Skeletal muscle satellite cell (primary cell): ENCODE results near the gene HNRNPAB.
"Not testable (repeated sequence)": the region's sequence is repeated elsewhere in the genome, so short reads cannot be mapped to it uniquely, and the experiment has no call there.

ENCODE experiments used
- H3K27me3 ChIP-seq: 2 replicates; pipeline ENCODE4 v1.7.0; 2013; ENCODE audit warnings: low read length; ENCODE audit not compliant: control insufficient read depth, insufficient read depth
- H3K36me3 ChIP-seq: 2 replicates; pipeline ENCODE4 v1.7.0; 2013; ENCODE audit warnings: mild to moderate bottlenecking, control low read depth, low read length; ENCODE audit not compliant: insufficient read depth
- H3K4me1 ChIP-seq: 2 replicates; pipeline ENCODE4 v1.7.0; 2013; ENCODE audit warnings: low read length; ENCODE audit not compliant: control insufficient read depth, insufficient read depth
- H3K4me2 ChIP-seq: 2 replicates; pipeline ENCODE4 v1.7.0; 2013; ENCODE audit warnings: mild to moderate bottlenecking, low read length
- H3K4me3 ChIP-seq: 2 replicates; pipeline ENCODE4 v1.7.0; 2013; ENCODE audit warnings: low read length
- H3K9ac ChIP-seq: 2 replicates; pipeline ENCODE4 v1.7.0; 2013; ENCODE audit warnings: mild to moderate bottlenecking, low read depth, low read length, moderate library complexity
- H3K9me3 ChIP-seq: replicated peaks from 2 replicates; pipeline ENCODE4 v1.7.0; 2013; ENCODE audit warnings: mild to moderate bottlenecking, control low read depth, low read length

The HNRNPAB gene

GRCh38 chr5:178182158-178182876, 22.0 kb upstream of the HNRNPAB start:
- H3K9ac ChIP-seq, result no peak overlapping the region
- H3K9me3 ChIP-seq, result peaks cover 4% of the 10 kb centered on the region
- H3K27me3 ChIP-seq, result peaks cover 17% of the 10 kb centered on the region
- H3K4me1 ChIP-seq, result no peaks in the 10 kb centered on the region
- no peak overlapping the region for H3K4me3 ChIP-seq
- no peak overlapping the region for H3K4me2 ChIP-seq
- H3K36me3 ChIP-seq, result no peaks in the 10 kb centered on the region

- Histone ChIP-seq H3K4me3 (no peak overlapping the region), H3K4me2 (no peak overlapping the region), H3K9me3 (no peaks in the 10 kb centered on the region), H3K27me3 (peaks cover 11% of the 10 kb centered on the region), H3K36me3 (no peaks in the 10 kb centered on the region), H3K9ac (no peak overlapping the region), H3K4me1 (no peaks in the 10 kb centered on the region)
Measured at GRCh38 chr5:178186427-178186826, 17.9 kb upstream of the HNRNPAB start.

GRCh38 chr5:178187014-178187413, 17.3 kb upstream of the HNRNPAB start, which contains the start of gene GMCL2:
TSS of gene GMCL2 (minus strand) at chr5:178187371. CDS start at chr5:178187299, 72 bp downstream.
- Histone ChIP-seq H3K4me2 (no peak within 1 kb of the TSS), H3K4me1 (no peaks in the 10 kb centered on the region), H3K36me3 (no peaks in the 10 kb centered on the region), H3K4me3 (no peak within 1 kb of the TSS), H3K27me3 (peaks cover 12% of the 10 kb centered on the region), H3K9ac (no peak within 1 kb of the TSS), H3K9me3 (no peaks in the 10 kb centered on the region)

- H3K9me3 ChIP-seq, result no peaks in the 10 kb centered on the region
- H3K4me3 ChIP-seq, result no peak overlapping the region
- H3K27me3 ChIP-seq, result peaks cover 26% of the 10 kb centered on the region
- no peak overlapping the region for H3K4me2 ChIP-seq
- H3K36me3 ChIP-seq, result no peaks in the 10 kb centered on the region
- no peaks in the 10 kb centered on the region for H3K4me1 ChIP-seq
- H3K9ac ChIP-seq, result no peak overlapping the region
Measured at GRCh38 chr5:178189433-178189832, 14.9 kb upstream of the HNRNPAB start.

- H3K4me3 ChIP-seq, result no peak overlapping the region
- H3K4me1 ChIP-seq, result no peaks in the 10 kb centered on the region
- no peak overlapping the region for H3K9ac ChIP-seq
- H3K36me3 ChIP-seq, result no peaks in the 10 kb centered on the region
- H3K27me3 ChIP-seq, result peaks cover 33% of the 10 kb centered on the region
- no peaks in the 10 kb centered on the region for H3K9me3 ChIP-seq
- H3K4me2 ChIP-seq, result no peak overlapping the region
Measured at GRCh38 chr5:178191661-178192060, 12.7 kb upstream of the HNRNPAB start.

GRCh38 chr5:178192244-178192643, 12.1 kb upstream of the HNRNPAB start:
- no peaks in the 10 kb centered on the region for H3K4me1 ChIP-seq
- no peaks in the 10 kb centered on the region for H3K36me3 ChIP-seq
- H3K4me3 ChIP-seq, result no peak overlapping the region
- H3K9ac ChIP-seq, result no peak overlapping the region
- peaks cover 33% of the 10 kb centered on the region for H3K27me3 ChIP-seq
- H3K4me2 ChIP-seq, result no peak overlapping the region
- H3K9me3 ChIP-seq, result no peaks in the 10 kb centered on the region

- no peaks in the 10 kb centered on the region for H3K36me3 ChIP-seq
- H3K27me3 ChIP-seq, result peaks cover 33% of the 10 kb centered on the region
- H3K4me3 ChIP-seq, result no peak overlapping the region
- no peaks in the 10 kb centered on the region for H3K4me1 ChIP-seq
- no peaks in the 10 kb centered on the region for H3K9me3 ChIP-seq
- H3K4me2 ChIP-seq, result no peak overlapping the region
- no peak overlapping the region for H3K9ac ChIP-seq
Measured at GRCh38 chr5:178192787-178193186, 11.5 kb upstream of the HNRNPAB start.

GRCh38 chr5:178193251-178193809, 11.0 kb upstream of the HNRNPAB start:
- H3K27me3 ChIP-seq, result peaks cover 33% of the 10 kb centered on the region
- no peak overlapping the region for H3K4me3 ChIP-seq
- H3K9me3 ChIP-seq, result no peaks in the 10 kb centered on the region
- no peaks in the 10 kb centered on the region for H3K4me1 ChIP-seq
- H3K36me3 ChIP-seq, result no peaks in the 10 kb centered on the region
- H3K4me2 ChIP-seq, result no peak overlapping the region
- H3K9ac ChIP-seq, result no peak overlapping the region

- Histone ChIP-seq H3K9me3 (no peaks in the 10 kb centered on the region), H3K27me3 (peaks cover 33% of the 10 kb centered on the region)
Measured at GRCh38 chr5:178194026-178194425, 10.3 kb upstream of the HNRNPAB start.

GRCh38 chr5:178196281-178196812, 8.0 kb upstream of the HNRNPAB start:
- no peak overlapping the region for H3K4me2 ChIP-seq
- H3K4me3 ChIP-seq, result no peak overlapping the region
- no peaks in the 10 kb centered on the region for H3K9me3 ChIP-seq
- H3K27me3 ChIP-seq, result peaks cover 33% of the 10 kb centered on the region
- no peaks in the 10 kb centered on the region for H3K36me3 ChIP-seq
- H3K9ac ChIP-seq, result no peak overlapping the region
- no peaks in the 10 kb centered on the region for H3K4me1 ChIP-seq

More at GRCh38 chr5:178194026-178194425, 10.3 kb upstream of the HNRNPAB start:
- H3K36me3 ChIP-seq, result no peaks in the 10 kb centered on the region
- no peak overlapping the region for H3K9ac ChIP-seq
- no peak overlapping the region for H3K4me3 ChIP-seq
- H3K4me1 ChIP-seq, result no peaks in the 10 kb centered on the region
- H3K4me2 ChIP-seq, result no peak overlapping the region

- no peak overlapping the region for H3K4me2 ChIP-seq
- no peaks in the 10 kb centered on the region for H3K36me3 ChIP-seq
- peaks cover 33% of the 10 kb centered on the region for H3K27me3 ChIP-seq
- H3K4me1 ChIP-seq, result peaks cover 3% of the 10 kb centered on the region
- no peak overlapping the region for H3K4me3 ChIP-seq
- H3K9me3 ChIP-seq, result no peaks in the 10 kb centered on the region
- no peak overlapping the region for H3K9ac ChIP-seq
Measured at GRCh38 chr5:178196986-178197385, 7.3 kb upstream of the HNRNPAB start.

GRCh38 chr5:178198151-178198550, 6.2 kb upstream of the HNRNPAB start:
- not testable (repeated sequence) for H3K4me1 ChIP-seq, H3K4me3 ChIP-seq, H3K9me3 ChIP-seq, H3K9ac ChIP-seq, H3K36me3 ChIP-seq, H3K4me2 ChIP-seq
- peaks cover 27% of the 10 kb centered on the region for H3K27me3 ChIP-seq
